NCI-H1436 treated with DMSO at 0.1 percent for 48 hours (cell line): ENCODE measurements around the gene ASB8.
A peak's percentile ranks its signal among the peaks of the same experiment; 100 is the strongest.
"Not testable (repeated sequence)": the region's sequence is repeated elsewhere in the genome, so short reads cannot be mapped to it uniquely, and the experiment has no call there.

Experiments used
- DNase-seq: peaks from one replicate; lab custom pipeline; 2025; lab: John Stamatoyannopoulos, UW

ASB8 gene

DNA sequence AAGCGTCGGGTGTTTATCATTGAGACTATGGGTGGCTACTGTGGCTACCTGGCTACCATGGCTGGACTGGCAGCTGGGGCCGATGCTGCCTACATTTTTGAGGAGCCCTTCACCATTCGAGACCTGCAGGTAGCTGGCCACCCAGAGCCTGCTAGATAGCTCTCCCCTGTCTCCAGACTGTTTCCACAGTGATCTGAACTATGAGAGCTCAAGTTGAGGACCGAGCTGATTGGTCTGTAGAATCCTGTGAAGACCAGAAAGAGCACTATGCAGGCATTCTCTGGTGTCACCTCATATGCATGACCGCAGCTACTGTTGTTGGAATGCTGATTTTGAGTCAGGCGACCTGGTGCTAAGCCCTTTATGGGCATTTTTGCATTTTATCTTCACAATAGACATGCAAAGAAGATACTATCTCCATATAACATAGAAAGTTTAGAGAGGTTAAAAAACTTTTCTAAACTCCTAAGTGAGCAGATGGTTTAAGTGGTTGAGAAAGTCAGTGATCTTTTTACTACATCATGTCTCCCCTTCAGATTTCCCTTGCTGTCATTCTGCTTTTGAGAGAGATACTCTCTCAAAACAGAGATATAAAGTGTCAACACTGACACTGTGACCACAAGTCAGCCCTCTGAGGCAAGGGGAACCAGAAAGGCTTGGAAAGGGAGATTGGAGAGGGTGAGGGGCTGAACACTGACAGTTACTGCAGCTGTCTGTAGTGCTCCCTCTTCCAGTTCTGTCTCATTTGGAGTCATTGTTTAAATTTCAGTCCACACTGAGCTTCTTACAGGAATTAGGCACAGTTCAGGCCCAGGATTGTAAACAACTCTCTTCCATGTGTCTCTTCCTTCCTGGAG lies 14.3 kb downstream of the ASB8 start:
- DNase-seq = no peak

- no peak for DNase-seq
Measured at GRCh38 chr12:48135027-48135426, 22.3 kb downstream of the ASB8 start.

DNA sequence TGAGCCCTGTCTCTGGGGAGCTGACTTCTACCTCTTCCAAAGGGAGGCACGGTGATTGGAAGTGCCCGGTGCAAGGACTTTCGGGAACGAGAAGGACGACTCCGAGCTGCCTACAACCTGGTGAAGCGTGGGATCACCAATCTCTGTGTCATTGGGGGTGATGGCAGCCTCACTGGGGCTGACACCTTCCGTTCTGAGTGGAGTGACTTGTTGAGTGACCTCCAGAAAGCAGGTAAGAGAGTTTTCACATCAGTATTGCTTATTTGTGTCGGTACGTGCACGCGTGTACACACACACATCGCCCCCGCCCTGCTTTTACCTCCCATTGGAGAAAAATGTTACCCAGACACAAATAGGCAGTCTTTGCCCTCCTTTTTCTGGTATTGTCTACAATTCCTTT lies 24.5 kb downstream of the ASB8 start:
- DNase-seq = no peak

GRCh38 chr12:48131517-48131916 lies 25.8 kb downstream of the ASB8 start:
- no peak for DNase-seq

GRCh38 chr12:48129376-48129775 lies 27.9 kb downstream of the ASB8 start:
- no peak for DNase-seq

DNA sequence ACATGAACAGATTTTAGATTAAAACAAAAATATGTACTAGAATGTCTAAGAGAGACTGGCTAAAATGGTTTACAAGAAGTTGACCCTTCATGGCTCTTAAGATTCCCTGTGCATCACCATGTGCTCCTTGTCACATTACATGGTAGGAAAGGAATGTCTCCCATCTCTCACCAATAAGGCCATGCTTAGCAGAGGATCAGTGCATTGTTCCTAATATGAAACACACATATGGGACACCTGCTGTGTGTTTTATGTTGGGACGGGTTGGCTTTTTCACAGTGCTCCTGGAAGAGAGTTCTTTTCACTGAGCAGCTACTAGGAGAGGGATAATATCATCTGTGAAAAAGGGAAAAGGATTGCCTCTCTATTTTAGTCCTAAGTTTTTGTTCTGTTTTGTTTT lies 28.5 kb downstream of the ASB8 start:
- no peak for DNase-seq

DNA sequence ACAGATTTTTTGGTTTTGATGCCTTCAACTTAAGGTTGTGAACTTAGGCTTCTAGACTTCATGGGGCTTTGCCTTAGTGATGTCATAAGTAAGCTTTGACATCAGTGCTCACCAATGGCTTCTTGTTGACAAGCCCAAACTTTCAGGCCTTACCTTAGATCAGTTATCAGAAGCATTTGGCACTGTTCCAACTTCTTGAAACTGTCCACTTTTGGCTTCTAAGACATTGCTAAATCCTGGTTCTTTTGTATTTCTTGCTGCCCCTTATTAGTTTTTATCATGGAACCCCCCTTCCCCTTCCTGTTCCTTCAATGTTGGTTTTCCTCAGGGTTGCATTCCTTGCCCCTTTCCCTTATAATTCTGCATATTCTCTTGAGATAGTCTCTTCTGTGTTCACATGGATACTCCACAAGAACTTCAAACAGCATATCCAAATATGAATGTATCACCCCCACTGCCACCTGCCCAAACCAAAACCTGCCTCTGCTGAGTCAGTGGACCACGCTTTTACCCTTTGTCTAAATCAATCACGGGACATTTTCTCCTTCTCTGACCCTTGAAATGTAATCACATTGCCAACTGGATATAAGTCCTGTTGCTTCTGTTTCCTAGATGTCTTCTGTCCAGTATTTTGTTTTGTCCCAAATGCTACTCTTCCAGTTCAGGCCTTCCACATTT lies 30.2 kb downstream of the ASB8 start:
- no peak for DNase-seq

GRCh38 chr12:48125985-48126384 lies 31.3 kb downstream of the ASB8 start:
- DNase-seq = no peak

DNA sequence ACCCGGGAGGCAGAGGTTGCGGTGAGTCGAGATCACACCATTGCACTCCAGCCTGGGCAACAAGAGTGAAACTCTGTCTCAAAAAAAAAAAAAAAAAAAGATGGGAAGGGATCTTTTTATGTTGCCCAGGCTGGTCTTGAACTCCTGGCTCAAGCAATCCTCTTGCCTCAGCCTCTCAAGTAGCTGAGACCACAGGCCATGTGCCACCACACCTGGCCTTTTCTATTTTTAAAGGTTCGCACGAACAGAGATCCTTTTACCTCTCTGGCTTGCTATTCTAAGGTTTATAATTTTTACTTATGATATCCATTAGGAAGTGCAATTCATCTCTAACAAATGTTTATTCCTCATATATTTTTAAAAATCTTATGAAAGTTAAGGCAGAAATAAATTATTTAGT lies 31.8 kb downstream of the ASB8 start:
- not testable (repeated sequence) for DNase-seq

GRCh38 chr12:48123169-48123568 lies 34.1 kb downstream of the ASB8 start:
- no peak for DNase-seq

GRCh38 chr12:48122065-48122834 lies 35.1 kb downstream of the ASB8 start:
- no peak for DNase-seq

DNA sequence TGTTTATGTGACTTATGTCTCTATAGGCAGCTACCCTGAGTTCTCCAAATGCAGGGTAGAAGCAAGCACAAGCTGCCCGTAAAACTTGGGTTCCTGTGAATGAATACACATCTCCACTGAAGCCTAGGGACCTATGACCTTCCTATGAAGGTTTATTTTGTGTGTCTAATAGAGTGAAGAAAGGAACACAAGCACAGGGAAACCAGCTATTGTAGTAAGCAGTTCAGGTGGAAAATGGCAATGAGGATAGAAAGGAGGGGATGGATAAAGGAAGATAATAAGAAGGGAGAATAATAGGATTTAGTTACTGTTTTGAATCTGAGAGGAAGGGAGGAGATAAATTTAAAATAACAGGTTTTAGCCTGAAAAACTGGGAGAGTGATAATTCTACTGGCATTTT lies 35.8 kb downstream of the ASB8 start:
- DNase-seq = no peak

DNA sequence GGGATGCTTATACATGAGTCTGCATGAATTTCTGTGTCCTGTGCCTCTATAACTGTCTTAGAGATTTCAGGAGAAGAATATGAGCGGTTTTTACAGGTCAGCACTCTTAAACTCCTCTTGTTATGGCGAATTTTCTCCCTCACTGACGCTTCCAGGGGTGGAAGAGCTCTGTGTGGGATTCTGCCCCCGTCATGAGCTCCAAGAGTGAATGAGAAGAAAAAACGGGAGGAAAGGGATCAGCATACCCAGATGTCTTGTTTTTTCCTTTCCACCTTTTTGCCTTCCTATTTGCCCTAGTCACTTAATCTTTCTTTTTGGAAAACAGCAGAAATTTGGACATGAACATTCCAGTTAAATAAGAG lies 37.5 kb downstream of the ASB8 start:
- no peak for DNase-seq

DNA sequence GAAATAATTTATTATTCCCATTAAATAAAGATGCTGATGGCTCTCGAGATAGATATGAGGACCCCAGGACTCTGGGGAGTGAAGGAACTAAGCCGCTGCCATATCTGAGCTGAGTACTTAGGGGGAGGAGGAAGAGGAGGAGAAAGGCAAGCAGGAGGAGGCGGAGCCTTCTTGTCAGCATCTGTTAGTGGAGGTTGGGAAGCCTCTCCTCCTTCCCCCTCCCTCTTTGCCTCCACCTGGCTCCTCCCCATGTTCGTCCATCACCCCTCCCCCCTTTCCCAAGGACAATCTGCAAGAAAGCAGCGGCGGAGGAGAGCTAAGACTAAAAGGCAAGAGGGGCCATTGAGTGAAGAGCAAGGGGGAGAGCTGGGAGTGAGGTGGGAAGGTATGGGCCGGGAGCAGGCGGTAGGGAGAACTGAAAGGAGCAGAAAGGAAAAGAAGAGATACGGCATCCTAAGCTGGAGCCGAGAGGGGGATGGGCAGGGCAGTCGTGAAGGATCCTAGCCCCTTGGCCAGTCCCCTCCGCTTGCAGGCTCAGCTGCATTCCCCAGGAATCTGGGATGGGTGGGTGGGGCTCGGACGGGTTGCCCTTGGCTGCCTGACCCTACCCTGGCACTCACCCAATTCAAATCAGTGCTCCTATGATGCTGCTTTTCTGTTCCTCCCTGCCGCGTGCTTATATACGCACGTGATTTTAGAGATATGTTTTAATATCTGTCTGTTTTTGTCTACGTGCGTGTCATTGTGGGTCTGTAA lies 38.1 kb downstream of the ASB8 start, which contains the start of gene PFKM:
TSS of gene PFKM (plus strand) at position 287 of the 756 bp plus-strand sequence. CDS start 3,411 bp downstream, outside the sequence.
- DNase-seq = peak; percentile 67

- no peak for DNase-seq
Measured at GRCh38 chr12:48118284-48118871, 38.9 kb downstream of the ASB8 start.

DNA sequence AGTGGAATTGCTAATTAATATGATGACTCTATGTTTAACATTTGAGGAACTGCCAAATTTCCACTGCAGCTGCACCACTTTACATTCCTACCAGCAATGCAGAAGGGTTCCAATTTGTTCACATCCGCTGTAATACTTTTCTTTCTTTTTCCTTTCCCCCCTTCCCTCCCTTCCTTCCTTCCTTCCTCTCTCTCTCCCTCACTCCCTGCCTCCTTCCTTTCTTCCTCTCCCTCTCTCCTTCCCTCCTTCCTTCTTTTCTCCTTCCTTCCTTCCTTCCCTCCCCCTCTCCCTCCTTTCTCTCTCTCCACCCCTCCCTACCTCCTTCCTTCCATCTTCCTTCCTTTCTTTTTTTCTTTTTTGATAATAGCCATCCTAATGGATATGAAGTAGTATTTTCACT lies 41.4 kb downstream of the ASB8 start:
- no peak for DNase-seq

DNA sequence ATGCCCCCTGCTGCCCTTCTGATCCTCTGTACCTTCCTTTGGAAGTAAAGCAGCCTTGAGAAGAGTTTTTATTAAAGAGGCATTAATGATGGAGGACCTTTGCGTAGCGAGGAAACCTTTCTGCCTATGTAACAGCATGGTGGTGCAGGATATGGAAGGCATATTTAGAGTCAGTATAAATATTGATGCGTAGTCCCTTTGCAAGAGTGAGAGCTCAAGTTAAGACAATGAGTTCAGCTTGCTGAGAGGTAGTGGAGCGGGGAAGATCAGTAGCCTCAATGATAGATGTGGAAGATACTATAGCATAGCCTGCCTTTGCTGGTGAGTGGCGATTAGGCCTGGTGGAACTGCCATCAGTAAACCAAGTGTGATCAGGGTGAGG lies 46.0 kb downstream of the ASB8 start:
- DNase-seq = not testable (repeated sequence)

GRCh38 chr12:48110691-48111311 lies 46.5 kb downstream of the ASB8 start:
- no peak for DNase-seq

GRCh38 chr12:48109424-48109823 lies 47.9 kb downstream of the ASB8 start:
- DNase-seq = no peak

DNA sequence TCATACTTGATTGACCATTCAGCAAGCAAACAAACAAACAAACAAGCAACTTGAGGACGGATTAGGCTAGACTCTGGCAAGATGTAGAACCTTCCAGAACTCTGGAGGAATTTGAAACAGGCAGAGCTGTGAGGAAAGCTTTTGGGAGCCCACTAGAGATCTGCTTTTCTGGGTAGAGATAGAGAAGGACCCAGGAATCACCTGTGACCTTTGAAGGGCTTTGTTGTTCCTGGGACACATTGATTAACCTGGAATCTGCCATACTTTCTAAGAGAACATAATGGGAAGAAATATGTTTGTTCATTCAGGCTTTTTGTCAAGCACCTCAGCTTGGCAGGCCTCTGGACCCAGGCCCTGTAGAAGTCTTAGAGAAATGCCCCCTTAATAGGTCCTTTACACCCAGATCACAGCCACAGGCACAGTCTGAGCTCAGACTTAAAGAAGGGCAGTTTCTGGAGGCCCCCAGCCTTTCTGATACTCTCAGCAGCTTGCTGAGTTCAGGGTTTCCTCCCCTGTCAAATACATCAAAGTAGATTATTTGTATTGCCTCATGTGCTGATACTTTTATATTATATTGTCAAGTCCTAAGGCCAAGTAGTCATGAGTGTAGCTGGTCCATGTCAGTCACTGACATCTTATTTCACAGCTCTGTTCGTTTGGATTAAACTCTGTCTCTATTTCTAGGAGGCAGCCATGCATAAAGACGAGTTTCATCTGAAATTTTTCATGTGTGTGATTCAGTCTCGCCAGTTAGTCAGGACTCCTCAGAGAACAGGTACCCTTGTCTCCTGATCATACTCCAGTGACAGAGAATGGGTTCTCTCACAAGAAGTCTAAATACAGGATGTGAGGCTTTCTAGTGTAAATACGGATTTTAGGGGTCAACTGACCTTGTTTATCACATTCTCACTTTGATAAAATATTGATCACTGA lies 50.4 kb downstream of the ASB8 start:
- no peak for DNase-seq
